ENCODE measurements around the gene CEP170. TPM values are rescaled to one million over a fixed set of nuclear protein-coding genes. Genes with fewer than 3 reads are reported as not detected.
"Not testable (repeated sequence)": the region's sequence is repeated elsewhere in the genome, so short reads cannot be mapped to it uniquely, and the experiment has no call there.

The CEP170 gene
- total RNA-seq, 1 donor from 2014 or later = 164 TPM

- H3K27ac ChIP-seq (ENCODE audit: low read depth, low read length) = no peak overlapping the region
- no peaks in the 10 kb centered on the region for H3K9me3 ChIP-seq (ENCODE audit: insufficient read depth, low read depth, low read length)
- no peaks in the 10 kb centered on the region for H3K9me3 Mint-ChIP-seq (ENCODE audit: unreplicated experiment)
- H3K36me3 Mint-ChIP-seq (ENCODE audit: low read depth, unreplicated experiment) = peaks cover 14% of the 10 kb centered on the region
- no peak overlapping the region for H3K4me2 ChIP-seq (ENCODE audit: low read length)
- DNase-seq (ENCODE audit: low read depth) (no peak), FAIRE-seq (peak; percentile 17)
- no peak for TF ChIP-seq EZH2 (IDR thresholded peaks at IDR 0.05; ENCODE audit: insufficient read depth, low read length)
- no peak for TF ChIP-seq CTCF (IDR thresholded peaks at IDR 0.05; ENCODE audit: insufficient read depth, low read depth, low read length)
- H3K27ac Mint-ChIP-seq (ENCODE audit: unreplicated experiment) = no peak overlapping the region
- peaks cover 59% of the 10 kb centered on the region for H4K20me1 ChIP-seq (ENCODE audit: insufficient read depth, low read length)
- H3K4me1 Mint-ChIP-seq (ENCODE audit: low read depth, unreplicated experiment) = peaks cover 10% of the 10 kb centered on the region
- no peak overlapping the region for H3K9ac ChIP-seq (ENCODE audit: low read length)
- H3K4me1 ChIP-seq (ENCODE audit: insufficient read depth, low read length) = peaks cover 20% of the 10 kb centered on the region
- no peak overlapping the region for H3K4me3 ChIP-seq (ENCODE audit: insufficient read depth, low read depth, low read length)
- no peaks in the 10 kb centered on the region for H3K27me3 ChIP-seq (ENCODE audit: insufficient read depth, low read length)
- no peak overlapping the region for H2AFZ ChIP-seq (ENCODE audit: low read depth, low read length)
- H3K79me2 ChIP-seq (ENCODE audit: insufficient read depth, low read length) = peaks cover 97% of the 10 kb centered on the region
- peaks cover 55% of the 10 kb centered on the region for H3K36me3 ChIP-seq (ENCODE audit: insufficient read depth, low read length)
- H3K27me3 Mint-ChIP-seq (ENCODE audit: low read depth, unreplicated experiment) = no peaks in the 10 kb centered on the region
- no peak overlapping the region for H3K4me3 Mint-ChIP-seq (ENCODE audit: unreplicated experiment)
Measured at GRCh38 chr1:243216741-243217140, 38.3 kb downstream of the CEP170 start.

- not testable (repeated sequence) for FAIRE-seq; DNase-seq (ENCODE audit: low read depth); H3K27me3 Mint-ChIP-seq (ENCODE audit: low read depth, unreplicated experiment); H3K27ac ChIP-seq (ENCODE audit: low read depth, low read length); H2AFZ ChIP-seq (ENCODE audit: low read depth, low read length); H3K4me1 Mint-ChIP-seq (ENCODE audit: low read depth, unreplicated experiment); H3K27me3 ChIP-seq (ENCODE audit: insufficient read depth, low read length); H3K36me3 Mint-ChIP-seq (ENCODE audit: low read depth, unreplicated experiment); H3K9me3 Mint-ChIP-seq (ENCODE audit: unreplicated experiment); H3K27ac Mint-ChIP-seq (ENCODE audit: unreplicated experiment); H3K9ac ChIP-seq (ENCODE audit: low read length); H3K4me3 Mint-ChIP-seq (ENCODE audit: unreplicated experiment); H3K4me2 ChIP-seq (ENCODE audit: low read length); H3K4me3 ChIP-seq (ENCODE audit: insufficient read depth, low read depth, low read length); H3K9me3 ChIP-seq (ENCODE audit: insufficient read depth, low read depth, low read length)
- peaks cover 84% of the 10 kb centered on the region for H3K79me2 ChIP-seq (ENCODE audit: insufficient read depth, low read length)
- peaks cover 44% of the 10 kb centered on the region for H3K36me3 ChIP-seq (ENCODE audit: insufficient read depth, low read length)
- H4K20me1 ChIP-seq (ENCODE audit: insufficient read depth, low read length) = peaks cover 50% of the 10 kb centered on the region
- peaks cover 20% of the 10 kb centered on the region for H3K4me1 ChIP-seq (ENCODE audit: insufficient read depth, low read length)
Measured at GRCh38 chr1:243215276-243215875, 39.7 kb downstream of the CEP170 start.

- Histone ChIP-seq H3K4me1 (ENCODE audit: insufficient read depth, low read length) (peaks cover 20% of the 10 kb centered on the region), H3K79me2 (ENCODE audit: insufficient read depth, low read length) (peaks cover 71% of the 10 kb centered on the region), H3K27me3 (ENCODE audit: insufficient read depth, low read length) (no peaks in the 10 kb centered on the region), H3K4me3 (ENCODE audit: insufficient read depth, low read depth, low read length) (no peak overlapping the region), H4K20me1 (ENCODE audit: insufficient read depth, low read length) (peaks cover 31% of the 10 kb centered on the region), H2AFZ (ENCODE audit: low read depth, low read length) (no peak overlapping the region), H3K9me3 (ENCODE audit: insufficient read depth, low read depth, low read length) (no peaks in the 10 kb centered on the region), H3K27ac (ENCODE audit: low read depth, low read length) (peak overlapping the region; percentile 72), H3K4me2 (ENCODE audit: low read length) (peak overlapping the region; percentile 59), H3K9ac (ENCODE audit: low read length) (peak overlapping the region; percentile 11), H3K36me3 (ENCODE audit: insufficient read depth, low read length) (peaks cover 27% of the 10 kb centered on the region)
- DNase-seq (ENCODE audit: low read depth) = peak; percentile 67
- H3K36me3 Mint-ChIP-seq (ENCODE audit: low read depth, unreplicated experiment) = peaks cover 6% of the 10 kb centered on the region
- peak overlapping the region; percentile 99 for H3K27ac Mint-ChIP-seq (ENCODE audit: unreplicated experiment)
- no peak for FAIRE-seq
- H3K27me3 Mint-ChIP-seq (ENCODE audit: low read depth, unreplicated experiment) = no peaks in the 10 kb centered on the region
- peaks cover 10% of the 10 kb centered on the region for H3K4me1 Mint-ChIP-seq (ENCODE audit: low read depth, unreplicated experiment)
- peak overlapping the region; percentile 31 for H3K4me3 Mint-ChIP-seq (ENCODE audit: unreplicated experiment)
- H3K9me3 Mint-ChIP-seq (ENCODE audit: unreplicated experiment) = no peaks in the 10 kb centered on the region
- TF ChIP-seq EZH2 (IDR thresholded peaks at IDR 0.05; ENCODE audit: insufficient read depth, low read length) (no peak), CTCF (IDR thresholded peaks at IDR 0.05; ENCODE audit: insufficient read depth, low read depth, low read length) (no peak)
Measured at GRCh38 chr1:243213045-243213787, 41.9 kb downstream of the CEP170 start.

GRCh38 chr1:243211984-243212383 is 43.1 kb downstream of the CEP170 start:
- H3K79me2 ChIP-seq (ENCODE audit: insufficient read depth, low read length) = peaks cover 62% of the 10 kb centered on the region
- H3K36me3 Mint-ChIP-seq (ENCODE audit: low read depth, unreplicated experiment); FAIRE-seq; H3K9ac ChIP-seq (ENCODE audit: low read length); H3K27me3 ChIP-seq (ENCODE audit: insufficient read depth, low read length); H3K4me2 ChIP-seq (ENCODE audit: low read length); H3K27me3 Mint-ChIP-seq (ENCODE audit: low read depth, unreplicated experiment); H3K4me3 ChIP-seq (ENCODE audit: insufficient read depth, low read depth, low read length); H2AFZ ChIP-seq (ENCODE audit: low read depth, low read length); H3K27ac Mint-ChIP-seq (ENCODE audit: unreplicated experiment); H3K9me3 ChIP-seq (ENCODE audit: insufficient read depth, low read depth, low read length); H3K27ac ChIP-seq (ENCODE audit: low read depth, low read length); H3K4me3 Mint-ChIP-seq (ENCODE audit: unreplicated experiment); H3K4me1 Mint-ChIP-seq (ENCODE audit: low read depth, unreplicated experiment); H3K9me3 Mint-ChIP-seq (ENCODE audit: unreplicated experiment): not testable (repeated sequence)
- H3K4me1 ChIP-seq (ENCODE audit: insufficient read depth, low read length) = peaks cover 20% of the 10 kb centered on the region
- H3K36me3 ChIP-seq (ENCODE audit: insufficient read depth, low read length) = peaks cover 14% of the 10 kb centered on the region
- H4K20me1 ChIP-seq (ENCODE audit: insufficient read depth, low read length) = peaks cover 20% of the 10 kb centered on the region
- peak; percentile 73 for DNase-seq (ENCODE audit: low read depth)

Measured in astrocyte (in vitro differentiated cells and primary cell).